ENCODE measurements around the gene MORN3. TPM values are rescaled to one million over a fixed set of nuclear protein-coding genes. Genes with fewer than 3 reads are reported as not detected.
A peak's percentile ranks its signal among the peaks of the same experiment; 100 is the strongest.

The MORN3 gene
- total and polyA plus RNA-seq, 9 of the 15 experiments (the other 6 are each of a cell fraction or from before 2014, with no cell fraction given): 0.09 to 0.27 (median 0.20) TPM

DNA sequence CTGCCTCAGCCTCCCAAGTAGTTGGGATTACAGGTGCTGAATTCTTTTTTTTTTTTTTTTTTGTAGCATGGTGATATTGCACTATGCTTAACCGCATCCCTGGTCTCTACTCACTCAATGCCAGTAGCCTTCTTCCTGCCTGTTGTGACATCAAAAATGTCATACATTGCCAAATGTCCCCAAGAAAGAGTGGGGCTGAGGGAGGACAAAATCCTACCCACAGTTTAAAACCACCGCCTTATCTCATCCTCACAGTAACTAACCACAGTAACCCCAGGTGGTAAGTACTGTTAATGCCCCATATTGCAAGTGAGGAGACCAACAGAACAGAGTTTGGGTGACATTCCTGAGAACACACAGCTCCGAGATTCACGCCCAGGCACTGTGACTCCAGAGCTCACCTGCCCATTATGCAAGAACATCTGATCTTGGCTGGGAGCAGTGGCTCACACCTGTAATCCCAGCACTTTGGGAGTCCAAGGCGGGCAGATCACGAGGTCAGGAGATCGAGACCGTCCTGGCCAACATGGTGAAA lies 19.6 kb downstream of the MORN3 start (continued):
- TF ChIP-seq, protein P1, sequence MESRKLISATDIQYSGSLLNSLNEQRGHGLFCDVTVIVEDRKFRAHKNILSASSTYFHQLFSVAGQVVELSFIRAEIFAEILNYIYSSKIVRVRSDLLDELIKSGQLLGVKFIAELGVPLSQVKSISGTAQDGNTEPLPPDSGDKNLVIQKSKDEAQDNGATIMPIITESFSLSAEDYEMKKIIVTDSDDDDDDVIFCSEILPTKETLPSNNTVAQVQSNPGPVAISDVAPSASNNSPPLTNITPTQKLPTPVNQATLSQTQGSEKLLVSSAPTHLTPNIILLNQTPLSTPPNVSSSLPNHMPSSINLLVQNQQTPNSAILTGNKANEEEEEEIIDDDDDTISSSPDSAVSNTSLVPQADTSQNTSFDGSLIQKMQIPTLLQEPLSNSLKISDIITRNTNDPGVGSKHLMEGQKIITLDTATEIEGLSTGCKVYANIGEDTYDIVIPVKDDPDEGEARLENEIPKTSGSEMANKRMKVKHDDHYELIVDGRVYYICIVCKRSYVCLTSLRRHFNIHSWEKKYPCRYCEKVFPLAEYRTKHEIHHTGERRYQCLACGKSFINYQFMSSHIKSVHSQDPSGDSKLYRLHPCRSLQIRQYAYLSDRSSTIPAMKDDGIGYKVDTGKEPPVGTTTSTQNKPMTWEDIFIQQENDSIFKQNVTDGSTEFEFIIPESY (CRISPR knock-in tag; IDR thresholded peaks at IDR 0.05): peak; percentile 79
- TF ChIP-seq ZNF766 (CRISPR knock-in tag; conservative IDR thresholded peaks at IDR 0.05): peak; percentile 76; the same call in 1 of the 2 replicates
- peak; percentile 92 for TF ChIP-seq TAL1 (IDR thresholded peaks at IDR 0.05)
- no peak for TF ChIP-seq ZNF143 (CRISPR knock-in tag; IDR thresholded peaks at IDR 0.05)
- TF ChIP-seq, protein P2, sequence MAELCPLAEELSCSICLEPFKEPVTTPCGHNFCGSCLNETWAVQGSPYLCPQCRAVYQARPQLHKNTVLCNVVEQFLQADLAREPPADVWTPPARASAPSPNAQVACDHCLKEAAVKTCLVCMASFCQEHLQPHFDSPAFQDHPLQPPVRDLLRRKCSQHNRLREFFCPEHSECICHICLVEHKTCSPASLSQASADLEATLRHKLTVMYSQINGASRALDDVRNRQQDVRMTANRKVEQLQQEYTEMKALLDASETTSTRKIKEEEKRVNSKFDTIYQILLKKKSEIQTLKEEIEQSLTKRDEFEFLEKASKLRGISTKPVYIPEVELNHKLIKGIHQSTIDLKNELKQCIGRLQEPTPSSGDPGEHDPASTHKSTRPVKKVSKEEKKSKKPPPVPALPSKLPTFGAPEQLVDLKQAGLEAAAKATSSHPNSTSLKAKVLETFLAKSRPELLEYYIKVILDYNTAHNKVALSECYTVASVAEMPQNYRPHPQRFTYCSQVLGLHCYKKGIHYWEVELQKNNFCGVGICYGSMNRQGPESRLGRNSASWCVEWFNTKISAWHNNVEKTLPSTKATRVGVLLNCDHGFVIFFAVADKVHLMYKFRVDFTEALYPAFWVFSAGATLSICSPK (IDR thresholded peaks at IDR 0.05; ENCODE audit: borderline replicate concordance): no peak
- TF ChIP-seq ZNF23 (CRISPR knock-in tag; IDR thresholded peaks at IDR 0.05): no peak
- TF ChIP-seq HDAC3 (IDR thresholded peaks at IDR 0.05; ENCODE audit: borderline replicate concordance, partially characterized antibody): peak; percentile 78
- TF ChIP-seq OTX1 (CRISPR knock-in tag; IDR thresholded peaks at IDR 0.05): no peak
- TF ChIP-seq, protein P3, sequence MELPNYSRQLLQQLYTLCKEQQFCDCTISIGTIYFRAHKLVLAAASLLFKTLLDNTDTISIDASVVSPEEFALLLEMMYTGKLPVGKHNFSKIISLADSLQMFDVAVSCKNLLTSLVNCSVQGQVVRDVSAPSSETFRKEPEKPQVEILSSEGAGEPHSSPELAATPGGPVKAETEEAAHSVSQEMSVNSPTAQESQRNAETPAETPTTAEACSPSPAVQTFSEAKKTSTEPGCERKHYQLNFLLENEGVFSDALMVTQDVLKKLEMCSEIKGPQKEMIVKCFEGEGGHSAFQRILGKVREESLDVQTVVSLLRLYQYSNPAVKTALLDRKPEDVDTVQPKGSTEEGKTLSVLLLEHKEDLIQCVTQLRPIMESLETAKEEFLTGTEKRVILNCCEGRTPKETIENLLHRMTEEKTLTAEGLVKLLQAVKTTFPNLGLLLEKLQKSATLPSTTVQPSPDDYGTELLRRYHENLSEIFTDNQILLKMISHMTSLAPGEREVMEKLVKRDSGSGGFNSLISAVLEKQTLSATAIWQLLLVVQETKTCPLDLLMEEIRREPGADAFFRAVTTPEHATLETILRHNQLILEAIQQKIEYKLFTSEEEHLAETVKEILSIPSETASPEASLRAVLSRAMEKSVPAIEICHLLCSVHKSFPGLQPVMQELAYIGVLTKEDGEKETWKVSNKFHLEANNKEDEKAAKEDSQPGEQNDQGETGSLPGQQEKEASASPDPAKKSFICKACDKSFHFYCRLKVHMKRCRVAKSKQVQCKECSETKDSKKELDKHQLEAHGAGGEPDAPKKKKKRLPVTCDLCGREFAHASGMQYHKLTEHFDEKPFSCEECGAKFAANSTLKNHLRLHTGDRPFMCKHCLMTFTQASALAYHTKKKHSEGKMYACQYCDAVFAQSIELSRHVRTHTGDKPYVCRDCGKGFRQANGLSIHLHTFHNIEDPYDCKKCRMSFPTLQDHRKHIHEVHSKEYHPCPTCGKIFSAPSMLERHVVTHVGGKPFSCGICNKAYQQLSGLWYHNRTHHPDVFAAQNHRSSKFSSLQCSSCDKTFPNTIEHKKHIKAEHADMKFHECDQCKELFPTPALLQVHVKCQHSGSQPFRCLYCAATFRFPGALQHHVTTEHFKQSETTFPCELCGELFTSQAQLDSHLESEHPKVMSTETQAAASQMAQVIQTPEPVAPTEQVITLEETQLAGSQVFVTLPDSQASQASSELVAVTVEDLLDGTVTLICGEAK (IDR thresholded peaks at IDR 0.05): no peak; the same call in 1 of the 2 replicates
- TF ChIP-seq, protein P3 (CRISPR knock-in tag; IDR thresholded peaks at IDR 0.05): no peak
- TF ChIP-seq CTBP1 (IDR thresholded peaks at IDR 0.05; ENCODE audit: borderline replicate concordance): peak; percentile 86; the same call in 1 of the 2 replicates
- no peak for TF ChIP-seq FOXJ3 (CRISPR knock-in tag; IDR thresholded peaks at IDR 0.05)
- TF ChIP-seq ZNF699 (CRISPR knock-in tag; IDR thresholded peaks at IDR 0.05; ENCODE audit: insufficient replicate concordance): no peak
- peak; percentile 97 for TF ChIP-seq TCF3 (CRISPR knock-in tag; IDR thresholded peaks at IDR 0.05)
- TF ChIP-seq JUND (IDR thresholded peaks at IDR 0.05; ENCODE audit: borderline replicate concordance, low read depth, low read length): peak; percentile 40
- peak; percentile 57; the same call in 1 of the 3 replicates for TF ChIP-seq JUND (tag; IDR thresholded peaks at IDR 0.05; ENCODE audit: borderline replicate concordance, low read depth, low read length)
